Spleen (tissue), 11 donors: ENCODE results near the gene MTM1. TPM values are rescaled to one million over a fixed set of nuclear protein-coding genes. Genes with fewer than 3 reads are reported as not detected.
A peak's percentile ranks its signal among the peaks of the same experiment; 100 is the strongest.

Experiments used
- DNase-seq: peaks from one replicate; pipeline ENCODE4 v3.0.0-alpha.2; 2020
- H3K27ac ChIP-seq, 8 donors: fragments of 200-600 bp; sonication (generic) in 7 of 8; 1 replicate in 4 of 8; 2 replicates in 4 of 8; pipeline versions ENCODE4 v1.5.0 to v1.8.0; 2016 to 2021; ENCODE audit warnings: inconsistent platforms in 4 of 8, mild to moderate bottlenecking in 4 of 8, moderate library complexity in 1 of 8
- H3K27me3 ChIP-seq, 7 donors: fragments of 200-600 bp; sonication (generic) in 6 of 7; replicated peaks in 1 of 7; 1 replicate in 4 of 7; 2 replicates in 3 of 7; pipeline versions ENCODE4 v1.5.0 to v1.8.0; 2016 to 2021; ENCODE audit warnings: inconsistent platforms in 3 of 7, mild to moderate bottlenecking in 1 of 7
- H3K36me3 ChIP-seq, 6 donors: fragments of 200-600 bp; sonication (generic) in 5 of 6; 1 replicate in 4 of 6; 2 replicates in 2 of 6; pipeline versions ENCODE4 v1.5.0 to v1.8.0; 2016 to 2021; ENCODE audit warnings: inconsistent platforms in 2 of 6
- H3K4me1 ChIP-seq, 6 donors: fragments of 200-600 bp; sonication (generic) in 5 of 6; 1 replicate in 3 of 6; 2 replicates in 3 of 6; pipeline versions ENCODE4 v1.5.0 to v1.8.0; 2016 to 2021; ENCODE audit warnings: inconsistent platforms in 3 of 6
- H3K4me3 ChIP-seq, 8 donors: fragments of 200-600 bp; sonication (generic) in 7 of 8; 1 replicate in 4 of 8; 2 replicates in 4 of 8; pipeline versions ENCODE4 v1.5.0 to v1.8.0; 2016 to 2021; ENCODE audit warnings: inconsistent platforms in 4 of 8, mild to moderate bottlenecking in 4 of 8, moderate library complexity in 2 of 8
- H3K9me3 ChIP-seq, 8 donors: fragments of 200-600 bp; sonication (generic) in 7 of 8; 1 replicate in 4 of 8; 2 replicates in 4 of 8; pipeline versions ENCODE4 v1.5.0 to v1.8.0; 2016 to 2021; ENCODE audit warnings: inconsistent platforms in 4 of 8
- POLR2A ChIP-seq, 3 donors: fragments of 450-650 bp; IDR thresholded peaks; one replicate each; pipeline ENCODE4 v1.5.1; 2017; ENCODE audit warnings: antibody characterized with exemption in 3 of 3, mild to moderate bottlenecking in 1 of 3
- POLR2AphosphoS5 ChIP-seq, 3 donors: sonication (generic); formaldehyde crosslinking; IDR thresholded peaks; one replicate each; pipeline ENCODE4 v1.5.1; 2017; ENCODE audit warnings: antibody characterized with exemption in 3 of 3
- WGBS, 5 donors: extraction: QIAGEN DNeasy Blood & Tissue Kit in 3 of 5; methylation state at CpG; one replicate each; pipeline versions ENCODE4 v1.1.5 to v1.1.7; 2013 to 2018; 5-methylcytosine and 5-hydroxymethylcytosine counted together
- intact Hi-C: fragments of 100-400 bp; cut with DNase I; formaldehyde crosslinking; loops from one replicate; pipeline ENCODE4 v1.15.0; 2023; ENCODE audit warnings: low total_unique reads
- polyA plus RNA-seq, 3 donors: library from polyadenylated mRNA; stranded (reverse); fragments of 200-250 nt; gene quantifications; one replicate each; pipeline ENCODE4 v1.2.1, GENCODE V29; 2013
- total RNA-seq, 7 donors: library from RNA; depleted of rRNA in 3 of 7; stranded (reverse); fragments of >200 nt in 3 of 7; fragmentation: NEBNext Ultra II Directional in 4 of 7; extraction: Animal tissue kit (Norgen Biotek cat#: 25700) in 4 of 7; gene quantifications; one replicate each; pipeline versions ENCODE4 v1.1.0 to v1.2.1, GENCODE V29; 2016 to 2021
- TF ChIP-seq, protein P1 (sequence below), 11 experiments: fragments of 200-600 bp in 7 of 11; fragments of 450-650 bp in 4 of 11; sonication (generic) in 4 of 11; IDR thresholded peaks in 8 of 11; conservative IDR thresholded peaks in 3 of 11; 1 replicate in 7 of 11; 2 replicates in 4 of 11; pipeline versions ENCODE4 v1.4.0 to v1.8.0; 2016 to 2021; ENCODE audit warnings: antibody characterized with exemption in 11 of 11, inconsistent platforms in 4 of 11, mild to moderate bottlenecking in 1 of 11
- donor health status: healthy with polysubstance abuse.
- donor health status: DM: no; HTN: no; CAD: no; lungs with moderate emphysema.
- donor health status: DM: no; HTN: no; CAD: no.
- donor health status: Bipolar disorder and iron deficiency.
- donor health status: healthy.
- donor health status: DM: no; HTN: no; CAD: no.
- donor health status: DM: yes; HTN: yes; CAD: no.

The MTM1 gene
- total and polyA plus RNA-seq, 10 donors = 6.3 to 39.5 (median 27.0) TPM

GRCh38 chrX:150548684-150549083 lies 19.7 kb upstream of the MTM1 start:
- Histone ChIP-seq H3K27me3 (no peaks in the 10 kb centered on the region), H3K9me3 (no peaks in the 10 kb centered on the region), H3K4me3 (peak overlapping the region in 1 of 8 donors; percentile 66), H3K4me1 (peaks cover 4 to 35% (median 23%) of the 10 kb centered on the region in 6 donors), H3K27ac (peak overlapping the region in 5 of 8 donors; percentile 78 to 85 (median 82)), H3K36me3 (no peaks in the 10 kb centered on the region)
- 60 to 69% (median 63%) methylated on average over 2 of the region's 2 CpGs for whole genome bisulfite sequencing, 5 donors
- no peak for DNase-seq
- intact Hi-C loops = no loop called here
- TF ChIP-seq, protein P1, sequence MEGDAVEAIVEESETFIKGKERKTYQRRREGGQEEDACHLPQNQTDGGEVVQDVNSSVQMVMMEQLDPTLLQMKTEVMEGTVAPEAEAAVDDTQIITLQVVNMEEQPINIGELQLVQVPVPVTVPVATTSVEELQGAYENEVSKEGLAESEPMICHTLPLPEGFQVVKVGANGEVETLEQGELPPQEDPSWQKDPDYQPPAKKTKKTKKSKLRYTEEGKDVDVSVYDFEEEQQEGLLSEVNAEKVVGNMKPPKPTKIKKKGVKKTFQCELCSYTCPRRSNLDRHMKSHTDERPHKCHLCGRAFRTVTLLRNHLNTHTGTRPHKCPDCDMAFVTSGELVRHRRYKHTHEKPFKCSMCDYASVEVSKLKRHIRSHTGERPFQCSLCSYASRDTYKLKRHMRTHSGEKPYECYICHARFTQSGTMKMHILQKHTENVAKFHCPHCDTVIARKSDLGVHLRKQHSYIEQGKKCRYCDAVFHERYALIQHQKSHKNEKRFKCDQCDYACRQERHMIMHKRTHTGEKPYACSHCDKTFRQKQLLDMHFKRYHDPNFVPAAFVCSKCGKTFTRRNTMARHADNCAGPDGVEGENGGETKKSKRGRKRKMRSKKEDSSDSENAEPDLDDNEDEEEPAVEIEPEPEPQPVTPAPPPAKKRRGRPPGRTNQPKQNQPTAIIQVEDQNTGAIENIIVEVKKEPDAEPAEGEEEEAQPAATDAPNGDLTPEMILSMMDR (IDR thresholded peaks at IDR 0.05 in 8 of 11, conservative IDR thresholded peaks at IDR 0.05 in 3 of 11) = no peak
- TF ChIP-seq POLR2A (IDR thresholded peaks at IDR 0.05) (no peak), POLR2AphosphoS5 (IDR thresholded peaks at IDR 0.05) (no peak)

DNA sequence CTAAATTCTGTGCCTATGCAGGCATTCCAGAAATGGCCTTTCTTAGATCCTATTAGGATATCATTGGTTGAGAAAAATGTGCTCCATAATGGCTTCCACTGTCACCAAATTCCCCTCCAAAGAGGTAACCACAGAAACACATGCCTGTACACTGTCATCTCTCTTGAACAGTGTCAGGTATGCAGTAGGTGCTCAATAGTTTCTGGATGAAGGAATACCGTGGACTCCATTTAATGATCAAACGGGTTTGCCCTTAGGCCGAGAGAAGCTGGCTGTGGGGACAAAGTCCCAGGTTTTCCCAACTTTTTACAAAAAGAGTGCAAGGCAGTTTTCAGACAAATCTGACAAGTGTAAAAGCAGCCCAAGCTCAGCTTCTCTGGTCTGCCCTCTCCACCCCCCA lies 16.5 kb upstream of the MTM1 start:
- intact Hi-C loops = no loop called here
- Histone ChIP-seq H3K36me3 (no peaks in the 10 kb centered on the region), H3K27ac (no peak overlapping the region), H3K4me1 (peaks cover under 1 to 17% (median 9%) of the 10 kb centered on the region in 6 donors), H3K4me3 (no peak overlapping the region), H3K27me3 (no peaks in the 10 kb centered on the region), H3K9me3 (no peaks in the 10 kb centered on the region)
- 80 to 100% (median 98%) methylated on average over 3 of the region's 3 CpGs for WGBS, 5 donors
- no peak for TF ChIP-seq POLR2AphosphoS5 (IDR thresholded peaks at IDR 0.05)
- TF ChIP-seq, protein P1 (IDR thresholded peaks at IDR 0.05 in 8 of 11, conservative IDR thresholded peaks at IDR 0.05 in 3 of 11) = no peak
- no peak for TF ChIP-seq POLR2A (IDR thresholded peaks at IDR 0.05)
- DNase-seq = no peak

DNA sequence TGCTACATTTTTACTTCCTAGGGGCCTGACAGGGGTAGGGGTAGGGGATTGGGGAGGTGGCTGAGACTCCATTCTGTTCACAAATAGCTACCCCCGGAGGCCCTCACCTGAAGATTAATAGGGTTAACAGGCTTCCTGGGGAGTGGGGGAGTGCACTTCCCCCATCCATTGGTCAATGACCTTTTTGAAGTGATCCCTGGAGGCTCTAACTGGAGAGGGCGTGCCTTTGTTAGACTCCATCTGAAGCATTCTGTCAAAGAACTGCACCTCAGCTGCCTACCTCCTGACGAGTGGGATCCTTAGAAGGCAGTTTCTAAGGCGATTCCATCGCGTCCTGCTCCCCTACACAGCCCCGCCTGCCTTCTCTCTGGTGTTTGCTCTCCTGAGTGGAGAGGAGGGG lies 10.0 kb upstream of the MTM1 start:
- no peaks in the 10 kb centered on the region for H3K4me1 ChIP-seq
- WGBS, 5 donors = 54 to 81% (median 77%) methylated on average over 7 of the region's 7 CpGs
- intact Hi-C loops = no loop called here
- H3K27ac ChIP-seq = no peak overlapping the region
- H3K4me3 ChIP-seq = no peak overlapping the region
- no peaks in the 10 kb centered on the region for H3K27me3 ChIP-seq
- TF ChIP-seq POLR2AphosphoS5 (IDR thresholded peaks at IDR 0.05) (no peak), POLR2A (IDR thresholded peaks at IDR 0.05) (no peak)
- TF ChIP-seq, protein P1 (IDR thresholded peaks at IDR 0.05 in 8 of 11, conservative IDR thresholded peaks at IDR 0.05 in 3 of 11) = no peak
- DNase-seq = no peak
- H3K36me3 ChIP-seq = no peaks in the 10 kb centered on the region
- no peaks in the 10 kb centered on the region for H3K9me3 ChIP-seq

GRCh38 chrX:150564838-150565237 lies 3.6 kb upstream of the MTM1 start:
- H3K4me3 ChIP-seq = no peak overlapping the region
- DNase-seq = no peak
- peaks cover under 1 to 10% (median 5%) of the 10 kb centered on the region in 6 donors for H3K4me1 ChIP-seq
- no peaks in the 10 kb centered on the region for H3K36me3 ChIP-seq
- H3K27me3 ChIP-seq = no peaks in the 10 kb centered on the region
- H3K27ac ChIP-seq = no peak overlapping the region
- intact Hi-C loops = no loop called here
- TF ChIP-seq POLR2A (IDR thresholded peaks at IDR 0.05) = no peak
- no peak for TF ChIP-seq POLR2AphosphoS5 (IDR thresholded peaks at IDR 0.05)
- WGBS, 5 donors = 48 to 88% (median 68%) methylated on average over 3 of the region's 3 CpGs
- H3K9me3 ChIP-seq = no peaks in the 10 kb centered on the region

DNA sequence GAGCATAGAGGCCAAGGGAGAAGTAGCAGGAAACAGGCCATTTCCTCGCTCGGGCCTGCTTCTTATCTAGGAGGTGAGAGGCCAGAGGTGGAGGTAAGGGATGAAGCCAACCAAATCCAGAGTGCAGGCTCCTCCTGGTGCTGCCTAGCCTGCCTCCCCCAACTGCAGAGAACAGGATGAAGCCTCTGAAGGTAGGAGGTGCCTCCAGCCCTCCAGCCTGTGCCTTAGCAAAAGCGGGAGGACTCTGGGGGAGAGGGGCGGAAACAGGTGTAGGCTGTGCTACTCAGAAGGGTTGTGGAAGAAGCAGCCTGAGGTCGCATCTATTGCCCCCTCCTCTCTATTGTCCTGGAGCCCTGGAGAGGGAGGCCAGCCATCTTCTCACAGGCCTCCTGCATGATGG lies 2.9 kb upstream of the MTM1 start:
- TF ChIP-seq, protein P1 (IDR thresholded peaks at IDR 0.05 in 8 of 11, conservative IDR thresholded peaks at IDR 0.05 in 3 of 11) = no peak
- TF ChIP-seq POLR2A (IDR thresholded peaks at IDR 0.05) (no peak), POLR2AphosphoS5 (IDR thresholded peaks at IDR 0.05) (no peak)
- Histone ChIP-seq H3K27ac (no peak overlapping the region), H3K36me3 (no peaks in the 10 kb centered on the region), H3K4me1 (peaks cover 7 to 17% (median 12%) of the 10 kb centered on the region in 6 donors), H3K4me3 (no peak overlapping the region), H3K9me3 (no peaks in the 10 kb centered on the region), H3K27me3 (no peaks in the 10 kb centered on the region)
- intact Hi-C loops = no loop called here
- DNase-seq = no peak
- 73 to 84% (median 77%) methylated on average over 3 to 5 of the region's 5 CpGs for WGBS, 5 donors
